Measurements from ENCODE around the gene CHST15.

The CHST15 gene

DNA sequence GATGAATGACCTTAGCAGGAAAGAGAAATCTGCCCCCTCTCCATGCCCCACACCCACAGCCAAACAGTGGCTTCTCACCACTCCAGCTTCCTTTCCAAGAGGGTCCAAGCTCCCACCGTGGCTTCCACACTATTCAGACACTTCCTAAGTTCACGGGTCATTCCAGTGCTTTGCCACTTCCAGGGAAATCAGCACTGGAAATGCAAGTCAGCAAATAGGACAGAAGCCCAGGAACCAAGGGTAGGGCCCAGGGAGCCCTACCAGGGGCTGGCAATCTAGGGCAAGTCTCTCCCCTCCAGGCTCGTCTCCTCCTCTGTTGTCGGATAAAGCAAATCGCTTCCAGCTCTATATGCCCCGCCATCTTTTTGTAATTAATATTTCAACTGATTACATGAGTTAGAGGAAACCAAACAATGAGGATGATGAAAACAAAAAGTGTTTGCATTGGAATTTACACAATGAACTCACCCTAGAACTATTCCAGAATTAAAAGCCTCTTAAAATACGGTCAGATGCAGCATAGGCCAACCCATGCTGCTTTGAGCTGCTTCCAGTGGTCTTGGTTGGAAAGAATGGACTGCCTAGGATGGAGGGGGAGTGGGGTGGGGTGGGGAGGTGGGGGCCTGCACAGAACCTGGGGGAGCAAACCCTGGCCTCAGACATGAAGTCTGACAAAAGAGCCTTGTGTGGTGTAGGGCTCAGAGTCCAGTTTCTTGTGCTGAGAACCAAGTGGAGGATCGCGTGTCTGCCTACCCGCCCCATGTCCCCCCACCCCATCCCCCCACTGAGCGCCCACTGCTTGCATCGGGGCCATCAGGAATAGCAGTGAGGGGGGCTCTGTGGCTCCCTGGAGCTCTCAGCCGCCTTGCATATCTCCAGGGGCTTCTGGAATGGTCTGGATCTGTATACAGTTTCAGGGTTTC, 127.2 kb downstream of the CHST15 start:
- no peak for DNase-seq (ENCODE audit: low read depth, low spot score)

DNA sequence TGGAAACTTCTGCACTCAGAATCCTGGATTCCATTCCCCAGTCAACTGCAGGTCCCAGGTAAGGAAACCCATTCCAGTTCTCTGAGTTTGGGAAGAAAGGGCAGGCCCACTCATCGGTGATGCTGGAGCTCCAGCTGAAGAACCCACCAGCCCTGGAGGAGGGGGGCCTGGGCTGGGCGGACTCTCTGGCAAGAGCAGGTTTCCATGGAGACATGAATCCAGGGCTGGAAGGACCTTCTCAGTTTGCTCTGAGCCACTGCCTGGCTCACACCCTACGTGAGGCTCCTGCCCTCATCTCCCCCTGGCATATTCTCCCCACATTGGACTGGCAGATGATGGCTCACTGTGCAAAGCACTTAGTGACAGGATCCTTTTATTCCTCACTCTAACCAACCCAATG, 128.4 kb downstream of the CHST15 start:
- no peak for DNase-seq (ENCODE audit: low read depth, low spot score)

DNA sequence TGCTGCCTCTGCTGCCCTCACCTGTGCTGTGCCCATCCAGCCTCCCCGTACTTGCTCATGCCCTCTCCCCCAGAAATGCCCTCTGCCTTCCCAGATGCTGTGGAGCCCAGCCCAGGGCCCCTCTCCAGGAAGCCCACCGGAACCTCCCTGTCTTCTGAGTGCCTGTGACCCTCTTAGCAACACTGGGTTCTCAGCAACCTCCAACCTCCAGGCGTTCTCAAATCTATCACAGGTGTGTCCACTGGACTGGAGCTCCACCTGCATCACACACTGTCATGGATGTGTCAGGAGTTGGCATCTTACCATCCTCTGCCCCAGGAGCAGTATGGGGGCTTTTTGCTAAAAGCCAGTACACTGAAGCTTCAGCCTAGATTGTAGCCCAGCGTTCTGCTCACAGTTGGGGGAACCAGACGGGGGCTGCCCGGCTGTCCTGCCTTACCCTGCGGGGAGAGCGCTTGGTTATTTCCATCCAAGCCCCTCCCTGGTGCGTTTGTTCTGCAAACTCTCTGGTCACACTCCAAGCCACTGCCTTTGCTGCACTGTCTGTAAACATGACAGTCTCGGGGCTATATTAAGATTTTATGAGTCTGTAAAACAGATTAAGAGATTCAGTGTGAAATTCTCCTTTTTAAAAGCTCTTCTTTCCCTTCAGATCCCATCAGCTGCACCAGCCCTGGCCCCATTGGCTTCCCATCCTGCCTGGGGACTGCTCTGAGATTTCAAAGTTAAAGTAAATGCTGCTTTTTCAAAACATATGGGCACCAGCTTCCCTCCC, 130.5 kb downstream of the CHST15 start:
- DNase-seq (ENCODE audit: low read depth, low spot score), result no peak

DNA sequence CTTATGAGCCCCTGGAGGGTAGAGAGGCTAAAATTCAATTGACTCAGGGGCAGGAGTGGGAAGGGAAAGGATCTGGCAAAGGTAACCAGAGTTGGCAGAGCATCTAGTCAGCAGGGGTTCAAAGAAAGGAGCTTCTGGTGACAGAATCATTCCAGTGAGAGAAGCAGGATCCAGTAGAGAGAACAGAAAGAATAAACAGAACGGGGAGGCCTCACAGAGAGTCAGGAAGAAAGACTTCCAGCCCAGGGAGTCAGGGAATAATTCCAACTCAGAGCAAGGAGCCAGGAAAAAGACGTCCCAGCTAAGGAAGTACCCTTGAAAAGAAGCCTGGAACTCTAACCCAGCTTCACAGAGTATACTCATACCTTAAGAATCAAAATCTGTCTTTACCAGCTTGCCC, 135.2 kb downstream of the CHST15 start:
- DNase-seq (ENCODE audit: low read depth, low spot score), result no peak

Data from iPS DF 19.7 (cell line).